ENCODE results near the gene PITPNC1.

PITPNC1 gene

DNA sequence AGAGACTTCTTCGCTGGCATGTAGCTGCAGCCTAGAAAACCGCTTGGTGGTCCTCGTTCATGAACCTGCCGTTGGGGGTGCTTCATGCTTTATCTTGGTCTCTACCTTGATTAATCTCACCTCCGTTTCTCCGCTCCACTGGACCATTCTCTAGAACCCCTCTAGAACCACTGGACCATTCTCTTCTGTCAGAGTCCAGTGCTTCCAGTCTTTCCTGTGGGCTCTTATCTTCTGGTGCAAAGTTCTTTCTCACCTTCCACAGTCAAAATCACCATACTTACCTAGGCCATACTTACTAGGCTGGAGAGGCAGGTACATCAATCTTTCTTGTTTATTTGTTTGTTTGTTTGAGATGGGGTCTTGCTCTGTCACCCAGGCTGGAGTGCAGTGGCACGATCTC is 71.4 kb downstream of the PITPNC1 start:
- no peaks in the 10 kb centered on the region for H3K27me3 ChIP-seq (ENCODE audit: insufficient read depth, low read length)

DNA sequence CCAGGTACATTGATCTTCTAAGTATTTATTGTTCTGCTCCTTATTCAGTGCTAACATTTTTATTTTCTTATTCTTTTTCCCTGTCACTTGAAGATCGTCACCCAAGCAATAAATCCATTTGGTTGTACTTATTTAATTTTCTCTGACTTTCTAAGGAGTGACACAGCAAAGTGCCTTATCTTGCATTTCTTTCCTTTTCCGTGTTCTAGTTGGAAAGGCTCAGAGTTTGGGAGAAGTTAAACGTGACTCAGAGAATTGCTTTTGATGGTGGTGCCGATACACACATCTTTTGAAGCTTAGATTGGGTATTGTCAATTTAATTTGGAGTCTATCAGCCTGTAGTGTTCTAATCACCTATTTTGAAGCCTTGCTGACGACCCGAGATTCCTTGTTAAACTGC is 72.0 kb downstream of the PITPNC1 start:
- H3K4me2 ChIP-seq (ENCODE audit: low read length): no peak overlapping the region
- no peaks in the 10 kb centered on the region for H3K27me3 ChIP-seq (ENCODE audit: insufficient read depth, low read length)
- no peaks in the 10 kb centered on the region for H3K79me1 ChIP-seq (ENCODE audit: low read length)
- no peak overlapping the region for H2AFZ ChIP-seq (ENCODE audit: insufficient read depth, low read length, poor library complexity)
- H4K91ac ChIP-seq (ENCODE audit: low read depth, low read length): no peak overlapping the region
- DNase-seq: peak in 1 of 2 donors; percentile 44
- H3K23ac ChIP-seq (ENCODE audit: low read length): no peak overlapping the region
- H3K4ac ChIP-seq (ENCODE audit: low read depth, low read length): no peak overlapping the region
- H3K9me3 ChIP-seq (ENCODE audit: insufficient read depth, low read depth, low read length): no peaks in the 10 kb centered on the region
- H2BK5ac ChIP-seq (ENCODE audit: low read depth, low read length, poor library complexity): no peak overlapping the region
- no peak overlapping the region for H2AK5ac ChIP-seq (ENCODE audit: low read length)
- no peak overlapping the region for H2BK12ac ChIP-seq (ENCODE audit: low read length)
- H4K12ac ChIP-seq (ENCODE audit: low read depth, low read length): no peak overlapping the region
- WGBS (ENCODE audit: extremely low coverage, insufficient coverage, insufficient read length): no CpG with 5 or more reads among the region's 6 CpGs
- H3K4me1 ChIP-seq (ENCODE audit: control insufficient read depth in 1 of 2, insufficient read depth in 2 of 2, low read length in 2 of 2): no peaks in the 10 kb centered on the region
- no peak overlapping the region for H2BK120ac ChIP-seq (ENCODE audit: insufficient read depth, low read length, poor library complexity)
- H3K79me2 ChIP-seq (ENCODE audit: control insufficient read depth, insufficient read depth, low read length, poor library complexity): no peaks in the 10 kb centered on the region
- no peak overlapping the region for H3K14ac ChIP-seq (ENCODE audit: low read length)
- no peak overlapping the region for H3K9ac ChIP-seq (ENCODE audit: low read length)
- H3K18ac ChIP-seq (ENCODE audit: low read length): no peak overlapping the region
- H3K27ac ChIP-seq (ENCODE audit: low read depth, low read length): no peak overlapping the region
- no peak overlapping the region for H3K4me3 ChIP-seq (ENCODE audit: low read depth, low read length)
- H4K8ac ChIP-seq (ENCODE audit: low read depth, low read length): no peak overlapping the region
- H3K36me3 ChIP-seq (ENCODE audit: control insufficient read depth in 1 of 2, insufficient read depth in 2 of 2, low read length in 2 of 2): no peaks in the 10 kb centered on the region

More for the DNA sequence above, 71.4 kb downstream of the PITPNC1 start:
- Histone ChIP-seq H2BK120ac (ENCODE audit: insufficient read depth, low read length, poor library complexity) (no peak overlapping the region), H3K9ac (ENCODE audit: low read length) (no peak overlapping the region), H4K91ac (ENCODE audit: low read depth, low read length) (no peak overlapping the region), H3K36me3 (ENCODE audit: control insufficient read depth in 1 of 2, insufficient read depth in 2 of 2, low read length in 2 of 2) (no peaks in the 10 kb centered on the region), H3K79me1 (ENCODE audit: low read length) (no peaks in the 10 kb centered on the region), H4K8ac (ENCODE audit: low read depth, low read length) (no peak overlapping the region), H3K4me2 (ENCODE audit: low read length) (no peak overlapping the region), H3K23ac (ENCODE audit: low read length) (no peak overlapping the region), H2AK5ac (ENCODE audit: low read length) (no peak overlapping the region), H3K27ac (ENCODE audit: low read depth, low read length) (no peak overlapping the region), H4K12ac (ENCODE audit: low read depth, low read length) (no peak overlapping the region), H3K9me3 (ENCODE audit: insufficient read depth, low read depth, low read length) (no peaks in the 10 kb centered on the region), H3K14ac (ENCODE audit: low read length) (no peak overlapping the region), H3K4me3 (ENCODE audit: low read depth, low read length) (no peak overlapping the region), H2BK12ac (ENCODE audit: low read length) (no peak overlapping the region), H3K4ac (ENCODE audit: low read depth, low read length) (no peak overlapping the region), H3K18ac (ENCODE audit: low read length) (no peak overlapping the region), H3K79me2 (ENCODE audit: control insufficient read depth, insufficient read depth, low read length, poor library complexity) (no peaks in the 10 kb centered on the region), H3K4me1 (ENCODE audit: control insufficient read depth in 1 of 2, insufficient read depth in 2 of 2, low read length in 2 of 2) (no peaks in the 10 kb centered on the region), H2AFZ (ENCODE audit: insufficient read depth, low read length, poor library complexity) (no peak overlapping the region), H2BK5ac (ENCODE audit: low read depth, low read length, poor library complexity) (no peak overlapping the region)
- no peak for DNase-seq
- no CpG with 5 or more reads among the region's 7 CpGs for WGBS (ENCODE audit: extremely low coverage, insufficient coverage, insufficient read length)

DNA sequence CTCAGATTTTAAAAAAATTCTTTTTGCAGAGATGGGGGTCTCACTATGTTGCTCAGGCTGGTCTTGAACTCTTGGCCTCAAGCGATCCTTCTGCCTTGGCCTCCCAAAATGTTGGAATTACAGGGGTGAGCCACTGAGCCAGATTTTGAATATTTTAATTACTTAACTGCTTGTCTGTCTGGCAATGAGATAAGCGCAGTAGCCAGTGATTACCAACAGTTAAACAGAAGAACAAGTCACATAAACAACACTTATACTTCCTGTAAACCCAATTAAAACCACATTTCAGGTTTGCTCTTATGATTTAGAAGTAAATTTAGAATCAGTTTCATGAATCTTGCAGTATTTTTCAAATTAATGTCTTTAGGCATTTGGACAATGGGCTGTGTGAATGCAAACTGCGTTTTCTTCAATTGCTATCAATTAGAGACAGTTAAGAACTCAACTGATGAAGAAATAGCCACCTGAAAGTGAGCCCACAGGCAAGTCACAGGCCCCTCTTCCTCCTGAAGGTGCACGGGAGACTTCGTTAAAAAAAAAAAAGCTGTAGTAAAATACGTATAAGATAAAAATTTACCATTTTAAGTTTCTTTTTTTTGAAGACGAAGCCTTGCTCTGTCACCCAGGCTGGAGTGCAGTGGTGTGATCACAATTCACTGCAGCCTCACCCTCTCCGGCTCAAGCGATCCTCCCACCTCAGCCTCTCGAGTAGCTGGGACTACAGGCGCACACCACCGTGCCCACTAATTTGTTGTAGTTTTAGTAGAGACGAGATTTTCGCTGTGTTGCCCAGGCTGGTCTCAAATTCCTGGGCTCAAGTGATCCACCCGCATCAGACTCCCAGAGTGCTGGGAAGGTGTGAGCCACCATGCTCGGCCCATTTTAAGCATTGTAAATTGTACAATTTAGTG is 73.0 kb downstream of the PITPNC1 start:
- no peak overlapping the region for H2BK5ac ChIP-seq (ENCODE audit: low read depth, low read length, poor library complexity)
- no peaks in the 10 kb centered on the region for H3K27me3 ChIP-seq (ENCODE audit: insufficient read depth, low read length)
- H3K4me2 ChIP-seq (ENCODE audit: low read length): no peak overlapping the region
- H2AFZ ChIP-seq (ENCODE audit: insufficient read depth, low read length, poor library complexity): no peak overlapping the region
- no peak overlapping the region for H4K91ac ChIP-seq (ENCODE audit: low read depth, low read length)
- H2AK5ac ChIP-seq (ENCODE audit: low read length): no peak overlapping the region
- H3K9me3 ChIP-seq (ENCODE audit: insufficient read depth, low read depth, low read length): no peaks in the 10 kb centered on the region
- H3K79me2 ChIP-seq (ENCODE audit: control insufficient read depth, insufficient read depth, low read length, poor library complexity): no peaks in the 10 kb centered on the region
- no peak overlapping the region for H3K18ac ChIP-seq (ENCODE audit: low read length)
- no peak overlapping the region for H3K27ac ChIP-seq (ENCODE audit: low read depth, low read length)
- H3K36me3 ChIP-seq (ENCODE audit: control insufficient read depth in 1 of 2, insufficient read depth in 2 of 2, low read length in 2 of 2): no peaks in the 10 kb centered on the region
- H3K23ac ChIP-seq (ENCODE audit: low read length): no peak overlapping the region
- no peak overlapping the region for H2BK120ac ChIP-seq (ENCODE audit: insufficient read depth, low read length, poor library complexity)
- no peak overlapping the region for H4K12ac ChIP-seq (ENCODE audit: low read depth, low read length)
- H2BK12ac ChIP-seq (ENCODE audit: low read length): no peak overlapping the region
- H3K4me3 ChIP-seq (ENCODE audit: low read depth, low read length): no peak overlapping the region
- DNase-seq: no peak
- H4K8ac ChIP-seq (ENCODE audit: low read depth, low read length): no peak overlapping the region
- no peaks in the 10 kb centered on the region for H3K79me1 ChIP-seq (ENCODE audit: low read length)
- no peak overlapping the region for H3K4ac ChIP-seq (ENCODE audit: low read depth, low read length)
- no CpG with 5 or more reads among the region's 16 CpGs for WGBS (ENCODE audit: extremely low coverage, insufficient coverage, insufficient read length)
- no peaks in the 10 kb centered on the region for H3K4me1 ChIP-seq (ENCODE audit: control insufficient read depth in 1 of 2, insufficient read depth in 2 of 2, low read length in 2 of 2)
- H3K14ac ChIP-seq (ENCODE audit: low read length): no peak overlapping the region
- no peak overlapping the region for H3K9ac ChIP-seq (ENCODE audit: low read length)

DNA sequence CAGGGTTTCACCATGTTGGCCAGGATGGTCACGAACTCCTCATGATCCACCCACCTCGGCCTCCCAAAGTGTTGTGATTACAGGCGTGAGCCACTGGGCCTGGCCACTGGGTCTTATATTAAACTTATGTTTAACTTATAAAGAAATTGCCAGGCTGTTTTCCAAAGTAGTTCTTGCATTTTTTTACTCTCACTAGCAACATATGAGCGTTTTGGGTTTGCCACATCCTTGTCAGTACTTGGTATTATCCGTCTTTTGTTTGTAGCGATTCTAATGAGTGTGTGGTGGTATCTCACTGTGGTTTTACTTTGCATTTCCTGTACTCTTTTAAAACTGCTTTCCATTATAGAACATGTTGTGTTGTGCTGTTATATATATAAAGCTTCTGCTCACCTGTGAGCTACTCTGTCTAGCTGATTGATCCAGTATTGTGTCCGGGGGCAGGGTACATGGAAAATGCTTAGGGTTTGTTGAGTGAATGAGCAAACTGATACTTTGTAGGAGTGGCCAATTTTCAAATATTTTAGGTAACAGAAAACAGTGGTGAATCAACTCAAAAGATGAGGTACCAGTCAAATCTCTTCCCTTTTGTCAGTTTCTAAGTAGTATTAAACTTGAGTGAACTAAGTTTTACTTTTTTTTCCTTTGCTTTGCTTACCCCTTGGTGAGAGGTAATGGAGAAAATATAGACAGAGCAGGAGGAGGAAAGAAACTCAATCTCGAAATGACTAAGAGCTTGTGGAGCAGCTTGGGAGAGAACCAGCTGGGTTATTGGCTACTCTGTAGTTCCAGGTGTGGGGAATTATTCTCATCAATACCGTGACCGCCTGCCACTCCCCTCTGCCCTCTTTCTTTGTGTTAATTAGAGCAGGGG is 75.8 kb downstream of the PITPNC1 start:
- DNase-seq: no peak
- H3K18ac ChIP-seq (ENCODE audit: low read length): no peak overlapping the region
- H3K27ac ChIP-seq (ENCODE audit: low read depth, low read length): no peak overlapping the region
- H3K9me3 ChIP-seq (ENCODE audit: insufficient read depth, low read depth, low read length): peaks cover 2% of the 10 kb centered on the region
- no peaks in the 10 kb centered on the region for H3K79me2 ChIP-seq (ENCODE audit: control insufficient read depth, insufficient read depth, low read length, poor library complexity)
- H2BK120ac ChIP-seq (ENCODE audit: insufficient read depth, low read length, poor library complexity): no peak overlapping the region
- H3K27me3 ChIP-seq (ENCODE audit: insufficient read depth, low read length): no peaks in the 10 kb centered on the region
- H3K14ac ChIP-seq (ENCODE audit: low read length): no peak overlapping the region
- H4K12ac ChIP-seq (ENCODE audit: low read depth, low read length): no peak overlapping the region
- no peak overlapping the region for H4K91ac ChIP-seq (ENCODE audit: low read depth, low read length)
- no peak overlapping the region for H3K4ac ChIP-seq (ENCODE audit: low read depth, low read length)
- H2AFZ ChIP-seq (ENCODE audit: insufficient read depth, low read length, poor library complexity): no peak overlapping the region
- no peak overlapping the region for H2AK5ac ChIP-seq (ENCODE audit: low read length)
- no peak overlapping the region for H4K8ac ChIP-seq (ENCODE audit: low read depth, low read length)
- H3K36me3 ChIP-seq (ENCODE audit: control insufficient read depth in 1 of 2, insufficient read depth in 2 of 2, low read length in 2 of 2): peaks cover 0 to 2% of the 10 kb centered on the region in 2 experiments
- no peak overlapping the region for H2BK12ac ChIP-seq (ENCODE audit: low read length)
- H3K4me1 ChIP-seq (ENCODE audit: control insufficient read depth in 1 of 2, insufficient read depth in 2 of 2, low read length in 2 of 2): no peaks in the 10 kb centered on the region
- H3K9ac ChIP-seq (ENCODE audit: low read length): no peak overlapping the region
- H3K79me1 ChIP-seq (ENCODE audit: low read length): no peaks in the 10 kb centered on the region
- no peak overlapping the region for H2BK5ac ChIP-seq (ENCODE audit: low read depth, low read length, poor library complexity)
- WGBS (ENCODE audit: extremely low coverage, insufficient coverage, insufficient read length): no CpG with 5 or more reads among the region's 10 CpGs
- H3K4me3 ChIP-seq (ENCODE audit: low read depth, low read length): no peak overlapping the region
- no peak overlapping the region for H3K4me2 ChIP-seq (ENCODE audit: low read length)
- H3K23ac ChIP-seq (ENCODE audit: low read length): no peak overlapping the region
